IMR-90 (cell line): ENCODE measurements around the gene IRF2. TPM values are rescaled to one million over a fixed set of nuclear protein-coding genes. Genes with fewer than 3 reads are reported as not detected.

Experiments used
- ATAC-seq: fragments of 200-7000 bp; cut with Tn5 transposase; 2 replicates; pipeline ENCODE4 v1.9.1; 2020; ENCODE audit warnings: low read depth, mild to moderate bottlenecking, moderate library complexity
- BruUV-seq: library from RNA; stranded (reverse); fragments of 400-500 nt; replicated peaks from 2 replicates; lab custom pipeline; 2021; lab: Mats Ljungman, UMichigan
- CTCF ChIA-PET: fragments of 300-600 bp; formaldehyde crosslinking; extraction: SDS; loops from one replicate; lab custom pipeline; 2021; ENCODE audit warnings: antibody characterized with exemption; lab: Yijun Ruan, JAX
- POLR2A ChIA-PET: fragments of 300-600 bp; sonication (Branson Sonifier 250); formaldehyde crosslinking; loops from one replicate; lab custom pipeline; 2022; ENCODE audit warnings: antibody characterized with exemption; ENCODE audit not compliant: unreplicated experiment; lab: Charles Lee
- DNase-seq: peaks from one replicate; pipeline ENCODE4 v3.0.0; 2013
- H2AFZ ChIP-seq: replicated peaks from 2 replicates; pipeline ENCODE3; 2013; ENCODE audit warnings: low read length, mild to moderate bottlenecking; ENCODE audit not compliant: poor library complexity
- H2AK5ac ChIP-seq: 2 replicates; pipeline ENCODE4 v1.6.1; 2013; ENCODE audit warnings: low read depth, low read length, inconsistent platforms
- H2AK9ac ChIP-seq: replicated peaks from 2 replicates; pipeline ENCODE3; 2013; ENCODE audit warnings: mild to moderate bottlenecking, low read depth, low read length, moderate library complexity; ENCODE audit not compliant: poor library complexity
- H2BK120ac ChIP-seq: 2 replicates; pipeline ENCODE4 v1.6.1; 2013; ENCODE audit warnings: low read depth, low read length, inconsistent platforms
- H2BK15ac ChIP-seq: 3 replicates; pipeline ENCODE4 v1.6.1; 2013; ENCODE audit warnings: low read depth, low read length, inconsistent platforms
- H2BK20ac ChIP-seq: 2 replicates; pipeline ENCODE4 v1.6.1; 2013; ENCODE audit warnings: low read depth, mild to moderate bottlenecking, inconsistent platforms, low read length, moderate library complexity
- H2BK5ac ChIP-seq: 2 replicates; pipeline ENCODE4 v1.6.1; 2013; ENCODE audit warnings: mild to moderate bottlenecking, low read depth, low read length, inconsistent platforms; ENCODE audit not compliant: poor library complexity, severe bottlenecking
- H3K14ac ChIP-seq: replicated peaks from 2 replicates; pipeline ENCODE4 v1.6.1; 2013; ENCODE audit warnings: low read depth, low read length, inconsistent platforms
- H3K18ac ChIP-seq: 2 replicates; pipeline ENCODE4 v1.6.1; 2013; ENCODE audit warnings: low read depth, low read length, control low read depth
- H3K23ac ChIP-seq: 2 replicates; pipeline ENCODE4 v1.6.1; 2013; ENCODE audit warnings: low read depth, low read length, inconsistent platforms
- H3K27ac ChIP-seq: 2 replicates; pipeline ENCODE4 v1.5.1; 2013; ENCODE audit warnings: mild to moderate bottlenecking, control low read depth, low read length; ENCODE audit not compliant: insufficient read depth
- H3K27me3 ChIP-seq: 2 replicates; pipeline ENCODE4 v1.6.1; 2013; ENCODE audit warnings: low read length; ENCODE audit not compliant: control insufficient read depth, insufficient read depth
- H3K36me3 ChIP-seq: 2 replicates; pipeline ENCODE4 v1.6.1; 2013; ENCODE audit warnings: low read length, mixed read lengths; ENCODE audit not compliant: control insufficient read depth, insufficient read depth
- H3K4ac ChIP-seq: 2 replicates; pipeline ENCODE4 v1.6.1; 2013; ENCODE audit warnings: low read depth, low read length, inconsistent platforms
- H3K4me1 ChIP-seq: 2 replicates; pipeline ENCODE4 v1.6.1; 2013; ENCODE audit warnings: low read length, mixed read lengths; ENCODE audit not compliant: control insufficient read depth, insufficient read depth
- H3K4me2 ChIP-seq: 2 replicates; pipeline ENCODE4 v1.6.1; 2013; ENCODE audit warnings: low read depth, mild to moderate bottlenecking, control low read depth, low read length, moderate library complexity
- H3K4me3 ChIP-seq: 2 replicates; pipeline ENCODE4 v1.5.1; 2013; ENCODE audit warnings: low read depth, mild to moderate bottlenecking, control low read depth, low read length, moderate library complexity; ENCODE audit not compliant: insufficient read depth
- H3K56ac ChIP-seq: 2 replicates; pipeline ENCODE4 v1.6.1; 2013; ENCODE audit warnings: low read length, inconsistent platforms; ENCODE audit not compliant: insufficient read depth; ENCODE audit errors: extremely low read depth
- H3K79me1 ChIP-seq, 2 experiments: 2 replicates each; pipeline ENCODE4 v1.6.1; 2013; ENCODE audit warnings: low read length in 2 of 2, inconsistent platforms in 1 of 2, low read depth in 1 of 2
- H3K9ac ChIP-seq: 2 replicates; pipeline ENCODE4 v1.6.1; 2013; ENCODE audit warnings: low read depth, low read length, control low read depth
- H3K9me1 ChIP-seq: 2 replicates; pipeline ENCODE4 v1.6.1; 2013; ENCODE audit warnings: low read length, inconsistent platforms; ENCODE audit not compliant: insufficient read depth
- H3K9me3 ChIP-seq: 2 replicates; pipeline ENCODE4 v1.6.1; 2013; ENCODE audit warnings: low read length; ENCODE audit not compliant: control insufficient read depth, insufficient read depth
- H4K20me1 ChIP-seq: 2 replicates; pipeline ENCODE4 v1.6.1; 2013; ENCODE audit warnings: low read length, inconsistent platforms; ENCODE audit not compliant: insufficient read depth
- H4K5ac ChIP-seq: 2 replicates; pipeline ENCODE4 v1.6.1; 2013; ENCODE audit warnings: mild to moderate bottlenecking, low read depth, low read length, control low read depth
- H4K8ac ChIP-seq, 2 experiments: 2 replicates each; pipeline ENCODE4 v1.6.1; 2013; ENCODE audit warnings: low read depth in 2 of 2, low read length in 2 of 2, control low read depth in 1 of 2, inconsistent platforms in 1 of 2
- H4K91ac ChIP-seq: 2 replicates; pipeline ENCODE4 v1.6.1; 2013; ENCODE audit warnings: low read depth, low read length, inconsistent platforms; ENCODE audit not compliant: insufficient read depth
- BHLHE40 ChIP-seq: fragments of 150-350 bp; IDR thresholded peaks from 2 replicates; pipeline ENCODE4 v1.6.1; 2016; ENCODE audit warnings: mild to moderate bottlenecking, low read depth, low read length
- CHD1 ChIP-seq: IDR thresholded peaks from 2 replicates; pipeline ENCODE4 v1.6.1; 2012; ENCODE audit warnings: low read depth, low read length, improper control_type of control experiment
- MAZ ChIP-seq: IDR thresholded peaks from 2 replicates; pipeline ENCODE4 v1.6.1; 2012; ENCODE audit warnings: low read depth, mild to moderate bottlenecking, low read length, improper control_type of control experiment, moderate library complexity, borderline replicate concordance
- MXI1 ChIP-seq: IDR thresholded peaks from 2 replicates; pipeline ENCODE4 v1.6.1; 2012; ENCODE audit warnings: low read depth, mild to moderate bottlenecking, low read length, moderate library complexity, borderline replicate concordance
- NFE2L2 ChIP-seq: fragments of 150-350 bp; IDR thresholded peaks from 2 replicates; pipeline ENCODE4 v1.6.1; 2016; ENCODE audit warnings: low read depth, mild to moderate bottlenecking, low read length
- RCOR1 ChIP-seq: IDR thresholded peaks from 2 replicates; pipeline ENCODE4 v1.6.1; 2012; ENCODE audit warnings: mild to moderate bottlenecking, low read length, improper control_type of control experiment; ENCODE audit not compliant: insufficient replicate concordance
- RFX5 ChIP-seq: IDR thresholded peaks from 2 replicates; pipeline ENCODE4 v1.8.0; 2012; ENCODE audit warnings: low read depth, mild to moderate bottlenecking, low read length, moderate library complexity
- SMC3 ChIP-seq: fragments of 150-350 bp; IDR thresholded peaks from 2 replicates; pipeline ENCODE4 v1.6.1; 2016; ENCODE audit warnings: low read depth, mild to moderate bottlenecking, antibody characterized with exemption, low read length, moderate library complexity
- WGBS, 2 experiments: methylation state at CpG; one replicate each; pipeline versions ENCODE4 v1.1.5 to v1.1.7; 2013; ENCODE audit warnings: missing lambda C conversion rate in 2 of 2; ENCODE audit not compliant: insufficient read length in 1 of 2; ENCODE audit errors: extremely low coverage in 2 of 2; 5-methylcytosine and 5-hydroxymethylcytosine counted together
- dilution Hi-C: fragments of 300-500 bp; cut with HindIII; formaldehyde crosslinking; loops from one replicate; pipeline ENCODE4 v1.14.3; 2018; ENCODE audit warnings: low sequenced_read_pairs; ENCODE audit not compliant: unreplicated experiment
- in situ Hi-C: fragments of 300-500 bp; cut with MboI; formaldehyde crosslinking; loops from 3 replicates; pipeline ENCODE4 v1.14.3; 2019; ENCODE audit warnings: low sequenced_read_pairs, inconsistent platforms, mixed read lengths
- intact Hi-C: fragments of 100-400 bp; cut with micrococcal nuclease; formaldehyde crosslinking; loops from 2 replicates; pipeline ENCODE4 v1.10.0; 2022
- polyA plus RNA-seq, 3 experiments: library from polyadenylated mRNA; depleted of rRNA; stranded (reverse); fragments of >200 nt; gene quantifications; 2 replicates each; pipeline ENCODE4 v1.2.3, GENCODE V29; 2012; ENCODE audit warnings: low replicate concordance in 1 of 3
- total RNA-seq: library from RNA; depleted of rRNA; stranded (reverse); fragments of >200 nt; gene quantifications from 2 replicates; pipeline ENCODE4 v1.2.3, GENCODE V29; 2012
- TF ChIP-seq, protein P1 (sequence below): fragments of 150-350 bp; IDR thresholded peaks from 2 replicates; pipeline ENCODE4 v1.6.1; 2016; ENCODE audit warnings: low read depth, mild to moderate bottlenecking, low read length, moderate library complexity, borderline replicate concordance
- TF ChIP-seq, protein P2 (sequence below): conservative IDR thresholded peaks from 2 replicates; pipeline ENCODE4 v1.5.1; 2012; ENCODE audit warnings: mild to moderate bottlenecking, low read depth, low read length, improper control_type of control experiment
- TF ChIP-seq, protein P3 (sequence below): fragments of 150-350 bp; IDR thresholded peaks from 2 replicates; pipeline ENCODE4 v1.6.1; 2017; ENCODE audit warnings: mild to moderate bottlenecking, antibody characterized with exemption, low read length, low read depth

Gene IRF2
- total and polyA plus RNA-seq, 2 of the 4 experiments (the other 2 are of a cell fraction): 16.5 to 21.9 TPM

DNA sequence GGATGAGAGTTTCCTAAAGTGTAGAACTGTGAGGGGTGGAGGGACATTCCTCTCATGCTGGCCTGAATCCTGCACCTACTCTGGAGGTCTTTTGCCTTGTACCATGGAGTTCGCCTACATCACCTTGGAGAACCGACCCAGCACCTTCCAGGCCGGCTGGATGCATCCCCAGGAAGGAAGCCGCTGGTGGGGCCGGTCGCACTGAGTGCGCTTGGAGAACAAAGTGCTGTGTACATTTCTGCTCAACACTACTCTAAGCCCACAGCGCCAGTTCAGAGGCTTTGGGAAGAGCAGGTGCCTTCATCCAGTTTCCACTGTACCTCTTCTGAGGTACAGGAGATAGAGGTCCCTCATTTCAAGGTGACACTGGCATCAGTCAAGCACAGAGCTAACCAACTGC is 15.4 kb upstream of the IRF2 start:
- Histone ChIP-seq H3K9me1 (no peaks in the 10 kb centered on the region), H3K36me3 (no peaks in the 10 kb centered on the region), H2AFZ (peak overlapping the region; percentile 66), H3K18ac (no peak overlapping the region), H2AK9ac (peak overlapping the region; percentile 37), H2BK120ac (no peak overlapping the region), H3K27ac (no peak overlapping the region), H2BK15ac (no peak overlapping the region), H3K4me2 (no peak overlapping the region), H3K14ac (no peak overlapping the region), H3K9ac (no peak overlapping the region), H2AK5ac (no peak overlapping the region), H3K23ac (no peak overlapping the region), H4K8ac (no peak overlapping the region), H3K9me3 (no peaks in the 10 kb centered on the region), H4K91ac (no peak overlapping the region), H4K5ac (no peak overlapping the region), H3K79me1 (no peaks in the 10 kb centered on the region), H3K56ac (no peak overlapping the region), H3K4me3 (no peak overlapping the region), H3K4me1 (no peaks in the 10 kb centered on the region), H2BK20ac (no peak overlapping the region), H3K4ac (no peak overlapping the region), H2BK5ac (no peak overlapping the region), H4K20me1 (no peaks in the 10 kb centered on the region), H3K27me3 (no peaks in the 10 kb centered on the region)
- BruUV-seq: no TSS peak
- POLR2A ChIA-PET: no interaction called here
- ATAC-seq (no peak), DNase-seq (no peak)
- CTCF ChIA-PET: interaction anchor here (0.6 kb wide), 1 partner anchor 9 kb away, joined by 5 read pairs; no protein-coding TSS in a partner anchor
- in situ Hi-C loops: no loop called here
- TF ChIP-seq, protein P1, sequence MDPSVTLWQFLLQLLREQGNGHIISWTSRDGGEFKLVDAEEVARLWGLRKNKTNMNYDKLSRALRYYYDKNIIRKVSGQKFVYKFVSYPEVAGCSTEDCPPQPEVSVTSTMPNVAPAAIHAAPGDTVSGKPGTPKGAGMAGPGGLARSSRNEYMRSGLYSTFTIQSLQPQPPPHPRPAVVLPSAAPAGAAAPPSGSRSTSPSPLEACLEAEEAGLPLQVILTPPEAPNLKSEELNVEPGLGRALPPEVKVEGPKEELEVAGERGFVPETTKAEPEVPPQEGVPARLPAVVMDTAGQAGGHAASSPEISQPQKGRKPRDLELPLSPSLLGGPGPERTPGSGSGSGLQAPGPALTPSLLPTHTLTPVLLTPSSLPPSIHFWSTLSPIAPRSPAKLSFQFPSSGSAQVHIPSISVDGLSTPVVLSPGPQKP: no peak
- TF ChIP-seq CHD1 (no peak), RFX5 (no peak), BHLHE40 (no peak), NFE2L2 (no peak), RCOR1 (no peak), MXI1 (no peak), SMC3 (no peak), MAZ (no peak)
- TF ChIP-seq, protein P2, sequence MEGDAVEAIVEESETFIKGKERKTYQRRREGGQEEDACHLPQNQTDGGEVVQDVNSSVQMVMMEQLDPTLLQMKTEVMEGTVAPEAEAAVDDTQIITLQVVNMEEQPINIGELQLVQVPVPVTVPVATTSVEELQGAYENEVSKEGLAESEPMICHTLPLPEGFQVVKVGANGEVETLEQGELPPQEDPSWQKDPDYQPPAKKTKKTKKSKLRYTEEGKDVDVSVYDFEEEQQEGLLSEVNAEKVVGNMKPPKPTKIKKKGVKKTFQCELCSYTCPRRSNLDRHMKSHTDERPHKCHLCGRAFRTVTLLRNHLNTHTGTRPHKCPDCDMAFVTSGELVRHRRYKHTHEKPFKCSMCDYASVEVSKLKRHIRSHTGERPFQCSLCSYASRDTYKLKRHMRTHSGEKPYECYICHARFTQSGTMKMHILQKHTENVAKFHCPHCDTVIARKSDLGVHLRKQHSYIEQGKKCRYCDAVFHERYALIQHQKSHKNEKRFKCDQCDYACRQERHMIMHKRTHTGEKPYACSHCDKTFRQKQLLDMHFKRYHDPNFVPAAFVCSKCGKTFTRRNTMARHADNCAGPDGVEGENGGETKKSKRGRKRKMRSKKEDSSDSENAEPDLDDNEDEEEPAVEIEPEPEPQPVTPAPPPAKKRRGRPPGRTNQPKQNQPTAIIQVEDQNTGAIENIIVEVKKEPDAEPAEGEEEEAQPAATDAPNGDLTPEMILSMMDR: no peak
- TF ChIP-seq, protein P3, sequence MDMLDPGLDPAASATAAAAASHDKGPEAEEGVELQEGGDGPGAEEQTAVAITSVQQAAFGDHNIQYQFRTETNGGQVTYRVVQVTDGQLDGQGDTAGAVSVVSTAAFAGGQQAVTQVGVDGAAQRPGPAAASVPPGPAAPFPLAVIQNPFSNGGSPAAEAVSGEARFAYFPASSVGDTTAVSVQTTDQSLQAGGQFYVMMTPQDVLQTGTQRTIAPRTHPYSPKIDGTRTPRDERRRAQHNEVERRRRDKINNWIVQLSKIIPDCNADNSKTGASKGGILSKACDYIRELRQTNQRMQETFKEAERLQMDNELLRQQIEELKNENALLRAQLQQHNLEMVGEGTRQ: no peak
- intact Hi-C loops: no loop called here
- dilution Hi-C loops: no loop called here
- WGBS, 2 experiments: 100% methylated on average over 1 of the region's 8 CpGs; no CpG with 5 or more reads in 1 of the 2 experiments
